Measurements from ENCODE around the gene MICAL2. TPM values are rescaled to one million over a fixed set of nuclear protein-coding genes. Genes with fewer than 3 reads are reported as not detected.

Gene MICAL2
- total and polyA plus RNA-seq, 8 donors: 4.8 to 38.8 (median 26.5) TPM

DNA sequence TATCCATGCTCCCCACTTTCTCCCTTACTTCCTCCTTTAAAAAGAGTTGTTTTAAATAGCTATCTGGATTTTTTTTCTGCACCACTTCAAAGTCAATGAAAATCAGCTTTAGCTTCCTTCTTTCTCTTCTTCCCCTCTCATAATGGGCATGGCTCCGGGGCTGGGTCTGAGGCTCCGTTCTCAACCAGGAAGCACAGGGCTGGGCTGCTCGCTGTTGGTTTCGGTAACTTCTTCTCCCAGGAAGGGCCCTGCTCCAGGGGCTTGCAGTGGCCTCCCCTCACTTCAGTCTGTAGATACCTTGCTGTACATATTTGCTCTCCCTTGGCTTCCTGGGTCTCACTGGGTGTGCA, 23.8 kb downstream of the MICAL2 start:
- 94 to 96% methylated on average over 4 of the region's 4 CpGs for WGBS, 2 donors
- intact Hi-C loops (cut with DNase I): no loop called here
- ATAC-seq (peak in 2 of 4 donors; percentile 51 to 59), DNase-seq (no peak), FAIRE-seq (no peak)
- no peaks in the 10 kb centered on the region for H3K9me3 ChIP-seq
- no peaks in the 10 kb centered on the region for H3K4me1 ChIP-seq
- H3K27me3 ChIP-seq: no peaks in the 10 kb centered on the region
- TF ChIP-seq, protein P1, sequence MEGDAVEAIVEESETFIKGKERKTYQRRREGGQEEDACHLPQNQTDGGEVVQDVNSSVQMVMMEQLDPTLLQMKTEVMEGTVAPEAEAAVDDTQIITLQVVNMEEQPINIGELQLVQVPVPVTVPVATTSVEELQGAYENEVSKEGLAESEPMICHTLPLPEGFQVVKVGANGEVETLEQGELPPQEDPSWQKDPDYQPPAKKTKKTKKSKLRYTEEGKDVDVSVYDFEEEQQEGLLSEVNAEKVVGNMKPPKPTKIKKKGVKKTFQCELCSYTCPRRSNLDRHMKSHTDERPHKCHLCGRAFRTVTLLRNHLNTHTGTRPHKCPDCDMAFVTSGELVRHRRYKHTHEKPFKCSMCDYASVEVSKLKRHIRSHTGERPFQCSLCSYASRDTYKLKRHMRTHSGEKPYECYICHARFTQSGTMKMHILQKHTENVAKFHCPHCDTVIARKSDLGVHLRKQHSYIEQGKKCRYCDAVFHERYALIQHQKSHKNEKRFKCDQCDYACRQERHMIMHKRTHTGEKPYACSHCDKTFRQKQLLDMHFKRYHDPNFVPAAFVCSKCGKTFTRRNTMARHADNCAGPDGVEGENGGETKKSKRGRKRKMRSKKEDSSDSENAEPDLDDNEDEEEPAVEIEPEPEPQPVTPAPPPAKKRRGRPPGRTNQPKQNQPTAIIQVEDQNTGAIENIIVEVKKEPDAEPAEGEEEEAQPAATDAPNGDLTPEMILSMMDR (IDR thresholded peaks at IDR 0.05): no peak
- H3K36me3 ChIP-seq: no peaks in the 10 kb centered on the region
- H3K27ac ChIP-seq: no peak overlapping the region
- no peak overlapping the region for H3K4me3 ChIP-seq

DNA sequence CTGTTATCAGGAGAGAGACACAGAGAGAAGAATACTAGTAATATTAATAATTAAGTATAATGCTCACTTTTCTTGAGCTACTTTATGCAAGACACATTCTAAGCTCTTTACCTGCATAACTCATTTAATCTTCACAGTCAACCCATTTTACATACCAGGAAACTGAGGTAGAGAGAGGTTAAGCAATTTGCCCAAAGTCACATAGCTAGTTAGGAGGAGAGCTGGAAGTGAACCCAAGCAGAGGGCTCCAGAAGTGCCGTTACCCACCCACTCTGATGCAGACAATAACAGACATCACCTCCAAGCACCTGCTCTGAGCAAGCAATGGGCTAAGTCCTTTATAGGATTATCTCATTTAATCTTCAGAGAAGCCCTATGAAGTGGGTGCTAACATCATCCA, 24.8 kb downstream of the MICAL2 start:
- intact Hi-C loops (cut with DNase I): no loop called here
- no peak overlapping the region for H3K4me3 ChIP-seq
- DNase-seq (no peak), ATAC-seq (no peak), FAIRE-seq (no peak)
- no peak overlapping the region for H3K27ac ChIP-seq
- no peaks in the 10 kb centered on the region for H3K4me1 ChIP-seq
- WGBS, 2 donors: 96% methylated on average over 1 of the region's 1 CpG
- H3K9me3 ChIP-seq: no peaks in the 10 kb centered on the region
- no peaks in the 10 kb centered on the region for H3K36me3 ChIP-seq
- TF ChIP-seq, protein P1 (IDR thresholded peaks at IDR 0.05): no peak
- no peaks in the 10 kb centered on the region for H3K27me3 ChIP-seq

DNA sequence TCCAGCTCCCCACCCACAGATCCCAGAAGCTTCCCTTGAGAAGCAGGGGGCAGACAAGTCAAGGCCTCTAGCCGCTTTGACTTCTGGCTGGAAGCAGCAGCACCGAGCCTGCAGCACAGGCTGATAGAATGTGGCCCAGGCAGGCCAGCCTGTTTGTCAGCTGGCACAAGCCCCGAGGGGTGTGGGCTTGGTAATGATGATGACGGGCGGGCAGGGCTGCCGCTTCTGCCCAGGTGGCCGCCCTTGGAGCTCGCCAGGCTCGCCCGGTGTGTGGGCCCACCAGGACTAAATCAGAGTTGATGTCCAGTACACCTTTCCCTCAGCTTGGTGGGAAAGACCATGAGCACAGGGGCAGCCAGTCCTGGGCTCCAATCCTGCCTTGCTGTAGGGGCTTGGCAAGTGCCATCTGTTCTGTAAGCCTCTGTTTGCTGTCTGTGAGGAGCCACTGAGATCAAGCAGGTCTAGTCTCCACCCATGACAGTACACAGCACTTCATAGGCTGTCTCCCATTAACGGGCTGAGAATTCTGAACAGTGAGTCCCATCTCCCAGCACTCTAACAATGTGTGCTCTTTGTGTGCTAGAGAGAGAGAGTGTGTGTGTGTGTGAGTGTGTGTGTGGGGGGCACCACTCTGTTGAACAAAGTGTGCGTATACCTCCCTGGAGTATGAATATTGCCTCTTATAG, 26.8 kb downstream of the MICAL2 start:
- Histone ChIP-seq H3K27ac (no peak overlapping the region), H3K36me3 (no peaks in the 10 kb centered on the region), H3K9me3 (no peaks in the 10 kb centered on the region), H3K4me3 (no peak overlapping the region), H3K27me3 (no peaks in the 10 kb centered on the region), H3K4me1 (no peaks in the 10 kb centered on the region)
- no peak for FAIRE-seq
- intact Hi-C loops (cut with DNase I): no loop called here
- TF ChIP-seq, protein P1 (IDR thresholded peaks at IDR 0.05): no peak
- WGBS, 2 donors: 86 to 87% methylated on average over 12 of the region's 12 CpGs
- no peak for DNase-seq
- peak in 2 of 4 donors; percentile 17 to 18 for ATAC-seq

DNA sequence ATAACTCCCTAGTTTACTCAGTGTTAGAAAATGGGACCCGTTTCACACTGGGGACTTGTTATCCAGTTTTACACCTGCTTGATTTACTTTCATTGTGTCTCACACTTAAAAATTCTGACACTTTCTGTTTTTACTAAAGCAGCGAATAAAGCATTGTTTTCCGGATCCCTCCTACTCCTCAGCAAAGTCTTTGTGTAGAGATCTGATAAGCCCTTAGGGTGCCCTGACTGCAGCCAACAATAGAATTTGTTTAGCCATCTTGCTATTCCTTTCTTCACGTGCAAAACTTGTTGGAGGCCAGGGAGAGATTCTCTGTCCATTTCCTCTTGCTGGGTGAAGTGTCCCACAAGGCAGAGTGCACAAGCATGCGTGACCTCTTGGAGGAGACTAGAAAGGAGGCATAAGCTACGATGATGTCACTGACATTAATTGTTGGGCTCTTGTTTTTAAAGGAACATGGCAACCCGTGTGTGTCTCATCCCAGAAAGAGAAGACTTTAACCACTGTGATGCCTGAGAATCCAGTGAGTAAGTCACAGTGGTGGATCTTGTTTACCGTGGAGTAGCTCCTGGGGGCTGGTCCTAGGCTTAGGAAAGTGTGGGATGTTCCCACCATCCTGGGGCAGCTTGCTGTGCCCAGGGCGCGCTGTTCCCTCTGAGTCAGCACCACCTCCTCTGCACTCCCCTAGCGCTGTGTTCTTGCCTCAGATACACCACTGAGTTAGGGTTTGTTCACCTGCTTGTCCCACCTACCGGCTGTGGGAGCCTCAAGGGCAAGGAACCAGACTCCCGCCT, 27.7 kb downstream of the MICAL2 start:
- H3K9me3 ChIP-seq: no peaks in the 10 kb centered on the region
- no peak for ATAC-seq
- 83 to 87% methylated on average over 13 of the region's 13 CpGs for WGBS, 2 donors
- H3K36me3 ChIP-seq: no peaks in the 10 kb centered on the region
- H3K4me1 ChIP-seq: no peaks in the 10 kb centered on the region
- no peak overlapping the region for H3K4me3 ChIP-seq
- no peaks in the 10 kb centered on the region for H3K27me3 ChIP-seq
- H3K27ac ChIP-seq: no peak overlapping the region
- intact Hi-C loops (cut with DNase I): no loop called here
- no peak for DNase-seq
- TF ChIP-seq, protein P1 (IDR thresholded peaks at IDR 0.05): no peak
- no peak for FAIRE-seq
